Kidney (tissue), 14 donors: Measurements from ENCODE around the gene ADCY4. TPM values are rescaled to one million over a fixed set of nuclear protein-coding genes. Genes with fewer than 3 reads are reported as not detected.

Source experiments
- DNase-seq, 5 donors: peaks; one replicate each; pipeline ENCODE4 v3.0.0-alpha.2; 2013 to 2020
- FAIRE-seq: peaks from 2 replicates; lab custom pipeline; 2012; peaks lifted over from hg19 to GRCh38; lab: Jason Lieb, UNC
- H3K27ac ChIP-seq, 2 donors: one replicate each; pipeline ENCODE4 v1.7.0; 2013; ENCODE audit warnings: low read depth in 2 of 2, low read length in 2 of 2, inconsistent platforms in 1 of 2
- H3K27me3 ChIP-seq: one replicate; pipeline ENCODE4 v1.7.1; 2013; ENCODE audit warnings: low read length, inconsistent platforms; ENCODE audit not compliant: control insufficient read depth, insufficient read depth
- H3K36me3 ChIP-seq, 3 donors: one replicate each; pipeline versions ENCODE4 v1.7.0 to v1.7.1; 2013; ENCODE audit warnings: low read length in 3 of 3, control low read depth in 1 of 3, inconsistent platforms in 1 of 3; ENCODE audit not compliant: insufficient read depth in 3 of 3, control insufficient read depth in 2 of 3
- H3K4me1 ChIP-seq, 3 donors: one replicate each; pipeline versions ENCODE4 v1.7.0 to v1.7.1; 2013; ENCODE audit warnings: low read length in 3 of 3, inconsistent platforms in 1 of 3, low read depth in 1 of 3; ENCODE audit not compliant: control insufficient read depth in 2 of 3, insufficient read depth in 2 of 3
- H3K4me3 ChIP-seq, 3 donors: one replicate each; pipeline versions ENCODE4 v1.7.0 to v1.8.1; 2013; ENCODE audit warnings: low read length in 3 of 3, control low read depth in 1 of 3, inconsistent platforms in 1 of 3
- H3K9ac ChIP-seq, 3 donors: one replicate each; pipeline versions ENCODE4 v1.7.0 to v1.7.1; 2013; ENCODE audit warnings: low read length in 3 of 3, control low read depth in 1 of 3, inconsistent platforms in 1 of 3
- H3K9me3 ChIP-seq, 3 donors: one replicate each; pipeline versions ENCODE4 v1.7.0 to v1.7.1; 2013; ENCODE audit warnings: low read length in 3 of 3, control low read depth in 1 of 3, inconsistent platforms in 1 of 3; ENCODE audit not compliant: control insufficient read depth in 2 of 3, insufficient read depth in 1 of 3
- intact Hi-C: fragments of 100-400 bp; cut with DNase I; formaldehyde crosslinking; loops from one replicate; pipeline ENCODE4 v1.11.1; 2022
- polyA plus RNA-seq: library from polyadenylated mRNA; stranded (reverse); fragments of 350-450 nt; fragmentation: Illumina TruSeq; extraction: RNeasy Lipid Tissue Mini Kit (QIAGEN cat#74804); gene quantifications from one replicate; pipeline ENCODE4 v1.2.3, GENCODE V29; 2014; ENCODE audit warnings: low read depth, low replicate concordance; ENCODE audit not compliant: insufficient read depth
- total RNA-seq: library from RNA; stranded (reverse); fragmentation: NEBNext Ultra II Directional; extraction: Animal tissue kit (Norgen Biotek cat#: 25700); gene quantifications from one replicate; pipeline ENCODE4 v1.2.1, GENCODE V29; 2021
- TF ChIP-seq, protein P1 (sequence below): IDR thresholded peaks from 3 replicates; pipeline ENCODE4 v1.5.1; 2012; ENCODE audit warnings: mild to moderate bottlenecking, moderate library complexity, borderline replicate concordance; ENCODE audit not compliant: insufficient read depth; ENCODE audit errors: extremely low read depth
- donor health status: control.
- donor health status: control.
- donor health status: control.
- donor health status: control.
- donor health status: control.
- donor health status: DM: yes; HTN: yes; CAD: no.
- donor health status: Normal renal cell carcinoma (clear cell type).

The ADCY4 gene
- total and polyA plus RNA-seq, 2 donors from 2014 or later = 19.2 to 57.5 TPM

DNA sequence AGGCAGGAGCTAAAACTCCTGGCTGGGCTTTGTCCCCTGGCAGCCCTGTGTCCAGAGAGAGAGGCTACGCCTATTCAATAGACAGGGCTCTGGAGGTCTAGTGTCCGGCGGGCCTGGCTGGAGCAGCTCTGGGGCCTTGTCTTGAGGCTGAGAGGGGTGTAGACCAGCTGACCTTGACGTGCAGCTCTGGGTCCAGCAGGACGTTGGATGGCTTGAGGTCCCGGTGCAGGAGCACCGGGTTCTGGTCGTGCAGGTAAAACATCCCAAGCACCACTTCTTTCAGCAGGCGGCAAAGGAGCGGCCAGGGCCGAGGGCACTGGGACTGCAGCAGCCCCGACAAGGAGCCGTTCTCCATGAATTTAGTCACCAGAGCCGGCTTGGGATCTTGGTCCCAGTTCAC is 4.0 kb upstream of the ADCY4 start:
- Histone ChIP-seq H3K27ac (no peak overlapping the region), H3K36me3 (no peaks in the 10 kb centered on the region), H3K9ac (peak overlapping the region in 1 of 3 donors; percentile 34), H3K27me3 (peaks cover 4% of the 10 kb centered on the region), H3K4me1 (peaks cover 0 to 9% (median 3%) of the 10 kb centered on the region in 3 donors), H3K4me3 (peak overlapping the region in 2 of 3 donors; percentile 32 to 68), H3K9me3 (no peaks in the 10 kb centered on the region)
- TF ChIP-seq, protein P1, sequence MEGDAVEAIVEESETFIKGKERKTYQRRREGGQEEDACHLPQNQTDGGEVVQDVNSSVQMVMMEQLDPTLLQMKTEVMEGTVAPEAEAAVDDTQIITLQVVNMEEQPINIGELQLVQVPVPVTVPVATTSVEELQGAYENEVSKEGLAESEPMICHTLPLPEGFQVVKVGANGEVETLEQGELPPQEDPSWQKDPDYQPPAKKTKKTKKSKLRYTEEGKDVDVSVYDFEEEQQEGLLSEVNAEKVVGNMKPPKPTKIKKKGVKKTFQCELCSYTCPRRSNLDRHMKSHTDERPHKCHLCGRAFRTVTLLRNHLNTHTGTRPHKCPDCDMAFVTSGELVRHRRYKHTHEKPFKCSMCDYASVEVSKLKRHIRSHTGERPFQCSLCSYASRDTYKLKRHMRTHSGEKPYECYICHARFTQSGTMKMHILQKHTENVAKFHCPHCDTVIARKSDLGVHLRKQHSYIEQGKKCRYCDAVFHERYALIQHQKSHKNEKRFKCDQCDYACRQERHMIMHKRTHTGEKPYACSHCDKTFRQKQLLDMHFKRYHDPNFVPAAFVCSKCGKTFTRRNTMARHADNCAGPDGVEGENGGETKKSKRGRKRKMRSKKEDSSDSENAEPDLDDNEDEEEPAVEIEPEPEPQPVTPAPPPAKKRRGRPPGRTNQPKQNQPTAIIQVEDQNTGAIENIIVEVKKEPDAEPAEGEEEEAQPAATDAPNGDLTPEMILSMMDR = no peak
- DNase-seq (no peak), FAIRE-seq (no peak)
- intact Hi-C loops = loop anchor here (5.0 kb wide), 1 partner anchor 98 kb away; no protein-coding TSS in a partner anchor

DNA sequence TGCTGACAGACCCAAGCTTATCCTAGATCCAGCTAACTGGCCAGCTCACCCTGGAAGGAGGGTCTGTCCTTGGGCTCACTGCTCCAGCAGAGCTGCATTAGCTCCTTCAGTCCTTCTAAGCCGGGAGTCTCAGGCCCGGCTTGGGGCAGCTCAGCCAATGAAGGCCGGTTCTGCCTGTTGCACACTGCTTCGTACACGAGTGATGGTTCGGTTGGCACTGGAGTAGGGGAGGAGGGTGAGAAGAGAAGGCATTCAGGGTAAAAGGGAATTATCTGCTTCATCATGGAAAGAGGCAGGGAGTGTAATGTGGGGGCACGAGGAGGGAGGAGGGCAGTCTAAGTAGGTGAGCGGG is 2.9 kb upstream of the ADCY4 start:
- Histone ChIP-seq H3K4me3 (no peak overlapping the region), H3K36me3 (no peaks in the 10 kb centered on the region), H3K27me3 (peaks cover 10% of the 10 kb centered on the region), H3K4me1 (peaks cover 0 to 10% (median 5%) of the 10 kb centered on the region in 3 donors), H3K27ac (no peak overlapping the region), H3K9ac (no peak overlapping the region), H3K9me3 (no peaks in the 10 kb centered on the region)
- TF ChIP-seq, protein P1 = no peak
- FAIRE-seq = no peak
- DNase-seq = peak in 1 of 5 donors; percentile 38
- intact Hi-C loops = loop anchor here (5.0 kb wide), 1 partner anchor 100 kb away; no protein-coding TSS in a partner anchor

DNA sequence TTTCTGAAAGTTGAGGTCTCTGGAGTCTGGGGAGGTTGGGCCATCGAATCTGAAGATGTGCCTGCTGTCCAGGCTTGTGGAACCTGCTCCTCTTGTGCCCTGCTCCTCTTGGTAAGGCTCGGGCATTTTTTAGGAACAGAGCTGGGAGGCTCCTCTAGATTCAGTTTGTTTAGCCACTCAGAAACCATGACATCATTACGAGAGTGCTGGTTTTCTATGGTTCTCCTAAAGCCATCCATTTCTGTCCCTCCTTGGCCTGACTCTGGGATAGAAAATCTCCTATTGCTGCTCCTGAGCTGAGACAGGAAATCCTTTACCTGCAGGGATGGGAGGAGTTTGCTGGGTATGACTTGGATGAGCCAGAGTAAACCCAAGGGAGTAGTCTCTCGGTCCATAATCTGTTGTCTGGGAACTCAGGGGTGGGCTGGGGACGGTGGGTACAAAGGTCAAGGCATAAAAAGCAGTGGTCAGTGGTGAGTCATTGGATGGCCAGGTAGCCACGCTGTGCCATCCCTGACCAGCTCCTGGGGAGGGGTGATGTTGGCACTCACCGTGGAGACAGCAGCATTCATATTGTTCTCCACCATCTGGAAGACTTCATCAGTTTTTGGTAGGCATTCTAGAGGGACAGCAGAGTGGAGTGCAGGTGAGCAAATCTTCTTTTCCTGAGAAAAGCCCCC is 2.4 kb upstream of the ADCY4 start:
- Histone ChIP-seq H3K9me3 (no peaks in the 10 kb centered on the region), H3K4me3 (no peak overlapping the region), H3K36me3 (no peaks in the 10 kb centered on the region), H3K9ac (no peak overlapping the region), H3K27ac (no peak overlapping the region), H3K4me1 (peaks cover 0 to 14% (median 8%) of the 10 kb centered on the region in 3 donors), H3K27me3 (peaks cover 12% of the 10 kb centered on the region)
- TF ChIP-seq, protein P1 = no peak
- FAIRE-seq = no peak
- DNase-seq = no peak
- intact Hi-C loops = loop anchor here (5.0 kb wide), 1 partner anchor 100 kb away; no protein-coding TSS in a partner anchor
